DMS79 treated with DMSO at 0.1 percent for 48 hours (cell line): ENCODE measurements around the gene SNRNP70.

ENCODE experiments used
- DNase-seq: peaks from one replicate; lab custom pipeline; 2025; lab: John Stamatoyannopoulos, UW

Gene SNRNP70

DNA sequence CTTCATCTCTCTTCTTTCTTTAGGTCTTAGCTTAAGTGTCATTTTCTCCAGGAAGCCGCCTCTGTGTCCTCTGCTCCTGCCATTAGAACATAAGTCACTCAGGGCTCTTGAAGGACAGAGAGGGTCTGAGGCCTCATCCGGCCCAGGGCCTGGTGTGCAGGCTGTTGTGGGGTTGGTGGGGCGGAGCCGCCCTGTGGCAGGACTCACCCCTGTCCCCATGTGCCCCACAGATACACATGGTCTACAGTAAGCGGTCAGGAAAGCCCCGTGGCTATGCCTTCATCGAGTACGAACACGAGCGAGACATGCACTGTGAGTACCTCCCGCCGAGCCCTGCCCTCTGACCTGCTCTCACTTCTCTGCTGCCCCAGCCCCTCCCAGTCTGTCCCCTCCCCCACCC, 15.9 kb downstream of the SNRNP70 start:
- DNase-seq: no peak

DNA sequence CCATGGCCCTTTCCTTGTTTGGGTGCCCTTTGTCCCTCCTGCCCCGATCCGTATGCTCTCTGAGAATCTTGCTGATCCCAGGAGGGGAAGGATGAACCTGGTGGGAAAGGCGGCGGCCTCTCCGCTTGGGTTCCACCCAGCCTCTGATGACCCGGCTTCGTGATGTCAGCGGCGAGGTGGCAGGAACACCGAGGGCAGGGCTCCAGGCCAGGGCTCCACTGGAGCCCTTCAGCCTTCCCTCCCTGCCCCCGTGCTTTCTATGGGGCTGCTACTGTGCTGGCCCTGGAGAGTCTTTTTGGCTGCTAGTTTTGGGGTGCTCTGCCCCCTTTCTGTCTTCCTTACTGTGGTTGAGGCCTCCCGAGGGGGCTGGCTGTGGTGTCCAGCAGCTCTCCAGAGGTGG, 17.1 kb downstream of the SNRNP70 start:
- DNase-seq: no peak

DNA sequence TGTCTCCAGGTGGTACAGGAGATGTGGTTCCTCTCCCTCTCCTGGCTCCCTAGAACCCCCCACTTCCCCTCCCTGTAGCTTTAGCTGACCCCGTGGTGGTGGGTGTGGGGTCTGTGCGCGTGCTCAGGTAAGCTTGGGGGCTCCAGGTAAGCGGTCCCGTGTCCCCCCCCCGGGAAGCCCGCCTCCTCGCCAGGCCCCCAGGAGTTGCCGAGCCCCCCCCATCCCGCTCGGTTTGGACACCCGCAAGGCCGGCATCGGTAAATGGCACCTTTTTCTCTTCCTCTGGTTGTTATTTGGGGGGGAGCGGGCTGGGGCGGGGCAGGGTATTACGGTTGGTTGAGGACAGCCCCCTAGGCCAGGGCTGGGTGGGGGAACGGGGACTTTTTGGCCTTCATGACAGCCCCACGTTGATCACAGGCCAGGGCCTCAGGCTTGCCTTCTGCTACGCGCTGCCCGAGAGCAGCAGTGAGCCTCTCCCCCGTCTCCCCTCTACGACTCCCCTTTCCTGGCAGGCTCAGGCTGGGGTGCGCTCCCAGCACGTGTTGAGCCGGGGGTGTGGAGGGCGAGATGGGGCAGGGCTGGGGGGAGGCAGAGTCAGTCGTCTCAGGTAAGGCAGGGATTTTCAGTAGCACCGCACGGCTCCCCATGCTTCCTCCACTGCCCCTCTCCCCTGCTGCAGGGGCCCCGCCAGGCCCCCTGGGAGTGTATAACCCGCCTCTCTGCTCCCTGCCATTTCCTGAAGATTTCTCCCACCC, 18.3 kb downstream of the SNRNP70 start:
- no peak for DNase-seq

DNA sequence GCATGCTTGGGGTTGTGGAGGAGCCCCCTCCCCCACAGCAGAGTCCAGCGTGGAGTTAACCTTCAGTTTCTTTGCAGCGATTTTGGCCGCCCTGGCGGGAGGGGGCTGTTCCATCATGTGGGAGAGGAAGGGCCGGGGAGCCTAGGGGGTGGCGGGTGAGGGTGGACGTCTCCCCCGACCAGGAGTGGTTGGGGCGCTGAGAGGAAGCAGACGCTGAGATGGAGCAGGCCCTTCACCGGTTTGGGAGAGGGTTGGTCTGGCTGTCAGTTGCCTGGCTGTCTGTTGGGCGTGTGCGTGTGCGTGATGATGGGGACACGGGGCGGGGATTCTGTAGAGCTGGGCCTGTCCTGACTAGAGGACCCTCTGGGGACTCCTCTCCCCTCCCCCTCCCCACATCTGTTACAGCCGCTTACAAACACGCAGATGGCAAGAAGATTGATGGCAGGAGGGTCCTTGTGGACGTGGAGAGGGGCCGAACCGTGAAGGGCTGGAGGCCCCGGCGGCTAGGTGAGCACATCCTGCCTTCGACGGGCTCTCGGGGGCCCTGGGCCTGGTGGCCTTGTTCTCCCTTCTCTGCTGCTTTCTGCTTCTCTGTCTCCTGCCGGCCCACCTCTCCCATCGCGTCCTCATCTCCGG, 19.1 kb downstream of the SNRNP70 start:
- DNase-seq: no peak

DNA sequence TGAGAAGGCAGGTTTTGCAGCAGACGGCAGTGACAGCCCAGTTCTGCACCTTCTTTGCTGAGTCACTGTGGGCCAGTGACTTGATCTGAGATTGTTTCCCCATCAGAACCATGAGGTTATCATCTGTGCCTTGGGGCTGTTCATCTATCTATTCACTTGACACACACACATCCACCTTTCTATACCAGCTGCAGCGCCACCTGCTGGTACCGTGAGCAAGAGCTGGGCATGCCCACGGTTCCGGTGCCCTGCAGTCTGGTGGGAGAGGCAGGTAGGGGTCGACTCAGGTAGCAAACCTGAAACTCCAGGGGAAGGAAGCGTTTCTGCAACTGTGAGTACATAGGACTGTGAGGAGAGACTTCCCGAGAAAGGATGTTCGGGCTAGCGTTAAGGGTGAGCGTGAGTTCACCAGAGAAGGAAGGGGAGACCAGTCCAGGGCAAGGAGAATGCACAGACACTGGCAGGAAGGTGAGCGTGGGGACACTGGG, 21.4 kb downstream of the SNRNP70 start:
- no peak for DNase-seq

DNA sequence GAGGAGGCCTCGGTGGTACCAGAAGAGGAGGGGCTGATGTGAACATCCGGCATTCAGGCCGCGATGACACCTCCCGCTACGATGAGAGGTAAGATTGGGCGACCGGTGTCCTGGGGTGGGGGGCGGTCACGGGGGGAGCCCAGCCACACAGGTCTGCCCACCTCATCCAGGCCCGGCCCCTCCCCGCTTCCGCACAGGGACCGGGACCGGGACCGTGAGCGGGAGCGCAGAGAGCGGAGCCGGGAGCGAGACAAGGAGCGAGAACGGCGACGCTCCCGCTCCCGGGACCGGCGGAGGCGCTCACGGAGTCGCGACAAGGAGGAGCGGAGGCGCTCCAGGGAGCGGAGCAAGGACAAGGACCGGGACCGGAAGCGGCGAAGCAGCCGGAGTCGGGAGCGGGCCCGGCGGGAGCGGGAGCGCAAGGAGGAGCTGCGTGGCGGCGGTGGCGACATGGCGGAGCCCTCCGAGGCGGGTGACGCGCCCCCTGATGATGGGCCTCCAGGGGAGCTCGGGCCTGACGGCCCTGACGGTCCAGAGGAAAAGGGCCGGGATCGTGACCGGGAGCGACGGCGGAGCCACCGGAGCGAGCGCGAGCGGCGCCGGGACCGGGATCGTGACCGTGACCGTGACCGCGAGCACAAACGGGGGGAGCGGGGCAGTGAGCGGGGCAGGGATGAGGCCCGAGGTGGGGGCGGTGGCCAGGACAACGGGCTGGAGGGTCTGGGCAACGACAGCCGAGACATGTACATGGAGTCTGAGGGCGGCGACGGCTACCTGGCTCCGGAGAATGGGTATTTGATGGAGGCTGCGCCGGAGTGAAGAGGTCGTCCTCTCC, 22.6 kb downstream of the SNRNP70 start:
- DNase-seq: no peak

DNA sequence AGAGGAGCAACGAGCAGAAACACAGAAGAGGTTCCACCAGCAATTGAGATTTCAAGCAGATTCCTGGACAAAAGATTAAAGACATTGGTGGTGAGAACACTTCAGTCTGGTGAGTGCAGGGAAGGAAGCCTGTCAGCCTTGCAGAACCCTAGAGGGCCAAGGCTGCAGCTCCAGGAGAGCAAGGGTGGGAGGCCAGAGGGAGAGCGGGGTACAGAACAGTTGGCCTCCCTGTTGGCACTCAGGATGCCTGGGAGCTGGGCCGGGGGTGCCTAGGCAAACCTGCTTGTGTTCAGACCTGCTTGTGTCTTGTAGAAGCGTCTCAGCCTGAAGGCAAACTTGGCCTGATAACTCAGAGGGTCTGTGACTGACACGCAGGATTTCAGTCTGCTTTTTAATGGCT, 23.8 kb downstream of the SNRNP70 start:
- DNase-seq: no peak

DNA sequence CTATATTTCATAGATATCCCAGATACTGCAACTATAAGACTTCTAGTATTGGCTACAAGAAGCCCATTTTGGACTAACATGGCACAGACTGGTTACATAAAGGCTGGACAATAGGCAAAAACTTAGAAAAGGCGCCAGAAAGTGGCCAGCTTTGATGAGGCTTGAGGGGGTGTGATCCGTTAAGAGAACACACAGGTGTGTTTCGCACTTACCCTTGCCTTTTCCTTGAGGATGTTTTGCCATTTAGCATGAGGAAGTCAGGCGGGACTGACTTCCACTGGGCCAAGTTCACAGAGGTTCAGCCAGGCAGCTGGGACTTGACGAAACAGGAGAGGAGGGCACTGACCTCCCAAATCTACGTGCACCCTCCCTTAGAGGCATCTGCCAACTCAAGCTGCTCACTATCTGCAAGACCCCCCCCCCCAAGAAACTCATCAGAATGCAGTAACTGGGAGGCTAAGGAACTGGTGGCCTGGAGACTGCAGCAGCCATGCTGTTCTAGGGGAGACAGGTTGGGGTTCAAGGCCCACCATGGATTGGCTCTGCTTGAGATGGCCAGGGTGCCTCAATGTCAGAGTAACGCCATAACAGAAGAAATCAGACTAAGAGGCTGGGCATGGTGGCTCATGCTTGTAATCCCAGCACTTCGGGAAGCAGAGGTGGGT, 24.4 kb downstream of the SNRNP70 start:
- DNase-seq: no peak

DNA sequence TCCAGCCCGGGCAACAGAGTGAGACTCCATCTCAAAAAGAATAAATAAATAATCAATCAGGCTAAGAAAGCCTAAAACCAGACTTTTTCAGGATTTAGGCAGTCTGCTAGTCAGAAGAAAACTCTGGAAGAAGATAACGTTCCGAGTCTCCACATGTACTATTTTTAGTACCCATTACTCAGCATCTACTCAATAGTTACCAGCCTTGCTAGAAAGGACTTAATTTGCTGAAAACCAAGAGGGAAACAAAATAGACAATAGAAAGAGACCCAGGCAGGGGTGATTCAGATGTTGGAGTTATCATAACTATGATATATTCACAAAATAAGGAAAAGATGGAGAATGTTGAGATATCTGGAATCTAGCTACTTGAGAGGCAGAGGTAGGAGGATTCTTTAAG, 25.3 kb downstream of the SNRNP70 start:
- no peak for DNase-seq

DNA sequence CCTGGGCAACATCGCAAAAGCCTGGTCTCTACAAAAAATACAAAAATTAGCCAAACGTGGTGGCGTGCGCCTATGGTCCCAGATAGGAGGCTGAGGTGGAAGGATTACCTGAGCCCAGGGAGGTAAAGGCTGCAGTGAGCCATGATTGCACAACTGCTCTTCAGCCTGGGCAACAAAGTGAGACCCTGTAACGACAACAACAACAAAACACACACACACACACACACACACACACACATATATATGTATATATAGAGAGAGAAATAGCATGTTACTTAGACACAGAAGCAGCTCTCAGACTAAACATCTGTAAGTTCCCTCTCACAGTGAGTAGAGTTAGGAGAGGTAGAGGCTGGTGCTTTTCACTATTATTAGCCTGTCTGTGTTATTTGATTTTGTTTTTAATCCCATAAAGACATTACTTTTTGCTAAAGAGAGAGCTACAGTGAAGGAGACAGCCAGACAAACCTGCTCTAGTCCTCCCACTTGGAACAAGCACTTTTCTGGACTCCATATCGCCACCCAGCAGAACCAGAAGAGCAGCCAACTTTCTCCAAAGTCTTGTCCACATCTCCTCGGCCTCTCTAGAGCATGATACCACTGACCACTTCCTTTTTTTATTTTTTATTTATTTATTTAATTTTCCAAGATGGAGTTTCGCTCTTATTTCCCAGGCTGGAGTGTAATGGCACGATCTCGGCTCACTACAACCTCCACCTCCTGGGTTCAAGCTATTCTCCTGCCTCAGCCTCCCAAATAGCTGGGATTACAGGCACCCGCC, 26.2 kb downstream of the SNRNP70 start:
- no peak for DNase-seq

DNA sequence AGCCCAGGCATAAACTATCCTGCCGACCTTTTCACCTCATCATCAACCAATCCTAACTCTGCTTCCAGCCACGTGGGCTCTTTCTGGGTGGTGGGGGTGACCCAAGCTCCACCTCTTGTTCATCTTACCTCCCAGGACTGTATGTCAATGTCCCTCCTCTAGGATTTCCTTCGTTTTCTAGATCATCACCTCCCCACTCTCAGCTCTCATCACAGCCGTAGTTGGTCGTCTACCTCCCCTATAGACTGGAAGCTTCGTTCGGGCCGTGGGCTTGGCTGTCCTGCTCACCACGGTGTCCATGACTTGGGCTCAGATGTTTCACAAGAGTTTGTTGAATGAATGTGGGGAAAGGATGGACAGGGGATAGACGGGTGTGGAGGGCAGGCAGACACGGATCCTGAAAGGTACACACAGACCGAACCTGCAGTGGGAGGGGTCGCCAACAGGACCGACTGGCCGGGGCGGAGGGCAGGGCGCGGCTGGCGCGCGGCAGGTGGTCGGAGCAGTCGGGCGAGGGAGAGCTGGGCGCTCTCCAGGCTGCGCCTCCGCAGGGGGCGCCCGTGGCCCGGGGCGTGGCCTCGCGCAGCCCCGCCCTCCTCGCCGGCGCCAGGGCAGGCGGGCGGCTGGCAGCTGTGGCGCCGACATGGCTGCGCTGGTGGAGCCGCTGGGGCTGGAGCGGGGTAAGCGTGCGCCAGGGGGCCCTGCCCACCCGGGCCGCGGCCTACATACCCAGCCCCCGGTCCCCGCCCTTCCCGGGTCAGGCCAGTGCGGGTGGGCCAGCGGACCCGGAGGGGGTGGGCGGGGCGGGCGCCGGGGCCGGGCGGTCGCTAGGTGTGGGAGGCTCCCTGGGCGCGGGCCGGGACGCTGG, 28.7 kb downstream of the SNRNP70 start, which contains the start of gene LIN7B:
Gene LIN7B (plus strand): TSS at position 609 of the 868 bp plus-strand sequence. CDS start 35 bp downstream, at position 644.
- DNase-seq: peak; percentile 64

DNA sequence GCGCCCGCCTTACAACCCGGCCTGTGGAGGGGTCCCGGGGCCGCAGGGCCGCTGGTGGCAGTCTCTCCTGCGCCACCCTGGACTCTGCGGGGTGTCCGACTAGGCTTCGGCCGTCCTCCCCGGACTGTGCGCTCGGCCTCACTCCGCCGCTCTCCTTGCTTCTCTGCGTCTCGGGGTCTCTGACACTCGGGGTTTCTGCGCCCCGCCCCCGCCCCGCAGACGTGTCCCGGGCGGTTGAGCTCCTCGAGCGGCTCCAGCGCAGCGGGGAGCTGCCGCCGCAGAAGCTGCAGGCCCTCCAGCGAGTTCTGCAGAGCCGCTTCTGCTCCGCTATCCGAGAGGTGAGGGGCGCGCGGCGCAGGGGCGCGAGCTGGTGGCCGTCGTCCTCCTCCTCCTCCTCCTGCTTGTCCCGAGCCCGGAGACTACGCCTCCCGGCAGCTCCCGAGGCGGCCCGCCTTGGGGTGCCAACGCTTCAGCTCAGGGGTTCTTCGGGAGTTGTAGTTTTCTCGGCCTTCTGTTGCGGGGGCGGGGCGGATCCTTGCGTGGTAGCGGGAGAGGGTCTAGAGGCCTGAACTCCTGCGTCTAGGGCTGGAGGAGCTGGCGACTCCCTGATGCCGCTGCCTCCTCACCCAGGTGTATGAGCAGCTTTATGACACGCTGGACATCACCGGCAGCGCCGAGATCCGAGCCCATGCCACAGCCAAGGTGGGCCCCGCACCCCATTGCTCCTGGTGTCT, 29.5 kb downstream of the SNRNP70 start:
- DNase-seq: peak; percentile 59

DNA sequence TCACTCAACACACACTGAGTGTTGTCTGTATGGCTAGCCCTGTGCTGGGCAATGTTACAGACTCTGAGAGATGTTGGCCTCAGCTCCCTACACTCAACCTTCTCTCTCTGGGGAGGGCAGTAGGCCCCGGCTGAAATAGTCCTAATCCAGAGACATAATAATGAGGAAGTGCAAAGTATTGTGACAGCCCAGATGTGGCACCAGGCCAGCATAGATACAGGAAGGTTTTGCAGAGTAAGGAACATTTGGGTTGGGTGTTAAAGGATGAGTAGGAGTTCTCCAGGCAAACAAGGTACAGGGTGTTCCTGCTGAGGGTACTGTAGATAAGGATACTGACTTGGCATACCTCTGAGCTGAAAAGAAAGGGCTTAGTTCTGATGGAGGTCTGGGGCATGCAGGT, 31.3 kb downstream of the SNRNP70 start:
- no peak for DNase-seq

DNA sequence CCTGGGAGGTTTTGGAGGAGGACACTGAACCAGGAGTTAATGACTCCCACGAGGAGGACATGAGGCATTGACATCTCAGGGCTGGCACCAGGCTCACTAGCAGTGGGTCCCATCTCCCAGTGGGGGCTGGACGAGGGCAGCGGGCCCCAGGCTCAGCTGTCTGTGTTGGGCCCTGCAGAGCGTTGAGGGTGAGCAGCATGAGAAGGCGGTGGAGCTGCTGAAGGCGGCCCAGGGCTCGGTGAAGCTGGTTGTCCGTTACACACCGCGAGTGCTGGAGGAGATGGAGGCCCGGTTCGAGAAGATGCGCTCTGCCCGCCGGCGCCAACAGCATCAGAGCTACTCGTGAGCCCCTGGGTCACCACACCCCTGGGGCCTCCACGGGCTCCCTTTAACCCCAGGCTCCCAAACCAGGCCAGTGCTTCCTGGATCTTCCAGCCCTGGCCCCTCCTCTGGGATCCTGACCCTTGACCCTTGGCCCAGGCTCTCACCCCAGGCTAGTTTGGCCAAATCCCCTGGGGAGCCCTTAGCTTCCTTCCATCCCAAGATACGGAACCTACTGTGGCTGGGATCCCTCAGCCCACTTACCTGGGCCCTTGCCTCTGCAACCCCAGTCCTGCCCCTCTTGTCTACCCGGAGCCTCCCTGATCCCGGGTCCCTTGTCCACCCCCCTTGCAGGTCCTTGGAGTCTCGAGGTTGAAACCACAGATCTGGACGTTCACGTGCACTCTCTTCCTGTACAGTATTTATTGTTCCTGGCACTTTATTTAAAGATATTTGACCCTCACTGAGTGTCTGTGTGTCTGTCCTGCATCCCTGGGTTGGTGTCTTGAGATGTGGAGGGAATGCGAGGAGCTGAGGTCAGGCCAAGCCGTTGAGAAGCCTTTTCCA, 32.7 kb downstream of the SNRNP70 start:
- no peak for DNase-seq

DNA sequence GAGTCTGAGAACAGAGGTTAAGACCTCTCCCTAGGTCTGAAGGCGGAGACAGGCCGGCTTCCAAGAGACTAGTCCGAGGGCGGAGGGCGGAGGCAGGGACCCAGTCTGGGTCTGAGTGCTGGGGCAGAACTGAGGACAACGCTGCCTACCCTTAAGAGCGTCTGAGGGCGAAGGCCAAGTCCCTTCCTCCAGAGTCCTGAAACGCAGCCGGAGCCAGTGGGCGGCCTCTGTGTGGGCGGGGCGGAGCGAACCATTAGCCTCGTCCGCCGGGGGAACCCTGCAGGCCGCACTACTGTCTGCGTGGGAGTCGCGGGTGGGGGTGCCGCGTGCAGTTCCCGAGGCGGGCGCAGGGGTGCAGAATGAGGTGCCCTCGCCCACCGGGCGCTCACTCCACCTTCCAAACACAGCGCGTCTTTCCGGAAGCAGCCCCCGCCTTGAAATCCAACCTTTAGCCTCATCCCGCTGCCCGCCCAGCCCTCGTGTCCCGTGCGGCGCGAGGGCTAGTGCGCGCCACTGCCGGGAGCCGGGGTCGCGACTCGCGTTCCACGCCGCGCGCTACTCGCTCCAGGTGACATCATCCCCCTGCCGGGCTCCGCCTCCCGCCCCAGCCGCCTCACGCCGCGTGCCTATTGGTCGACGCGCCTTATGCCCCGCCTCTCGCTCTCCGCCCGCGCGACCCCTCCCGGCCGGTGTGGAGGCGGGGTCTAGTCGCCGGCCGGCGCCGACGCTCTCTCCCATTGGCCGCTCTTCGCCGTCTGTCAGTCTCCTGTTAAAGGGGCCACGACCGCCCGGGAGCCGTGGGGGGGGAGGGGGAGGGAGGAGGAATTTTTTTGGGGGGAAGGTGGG, 33.5 kb downstream of the SNRNP70 start, which contains the start of gene C19orf73:
Gene C19orf73 (minus strand): TSS at position 579 of the 846 bp plus-strand sequence. CDS start 121 bp downstream, at position 458.
- peak; percentile 94 for DNase-seq

DNA sequence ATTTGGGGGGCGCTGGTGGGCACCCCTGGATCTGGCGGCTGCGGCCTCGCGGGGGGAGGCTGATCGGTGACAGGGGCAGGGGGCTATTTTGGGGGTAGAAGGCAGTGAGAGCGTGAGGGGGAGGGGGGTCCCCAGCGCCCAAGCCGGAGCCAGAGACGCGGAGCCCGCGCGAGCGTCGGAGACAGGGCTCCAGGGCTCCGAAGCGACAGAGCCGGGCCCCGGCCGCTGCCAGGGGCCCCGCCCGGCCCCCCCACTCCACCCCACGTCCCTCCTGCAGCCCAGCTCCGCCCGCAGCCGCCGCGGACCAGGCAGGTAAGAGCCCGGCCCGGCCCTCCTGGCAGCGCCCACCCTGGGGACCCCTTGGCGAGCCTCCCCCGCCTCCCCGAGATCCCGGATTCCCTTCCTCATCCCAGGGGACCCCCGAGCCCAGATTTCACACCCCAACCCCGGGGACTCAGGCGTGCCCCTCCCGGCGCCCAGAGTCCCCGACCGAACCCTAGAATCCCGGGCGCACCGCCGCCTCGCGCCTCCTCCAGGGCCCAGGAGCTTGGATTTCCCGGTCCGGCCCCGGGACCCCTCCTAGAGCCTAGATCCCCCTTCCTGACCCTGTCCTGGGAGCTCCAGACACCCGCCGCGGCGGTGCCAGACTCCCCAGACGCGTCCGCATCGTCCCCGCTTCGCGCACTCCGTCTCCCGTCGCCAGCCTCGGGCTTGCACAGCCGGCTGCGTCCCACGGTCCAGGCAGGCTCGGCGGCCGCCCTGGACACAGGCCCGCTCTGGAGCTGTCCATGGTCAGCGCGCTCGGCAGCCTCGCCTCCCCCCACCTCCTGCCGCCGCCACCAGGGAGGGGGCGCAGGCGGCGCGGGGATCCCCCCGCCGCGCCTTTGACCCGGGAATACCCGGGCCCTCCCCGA, 34.4 kb downstream of the SNRNP70 start, which contains the start of gene PPFIA3:
Gene PPFIA3 (plus strand): TSS at position 134 of the 914 bp plus-strand sequence. CDS start 8,330 bp downstream, outside the sequence.
- peak; percentile 38 for DNase-seq
